SHP77 treated with DMSO at 0.1 percent for 48 hours (cell line): ENCODE results near the gene GCSAM.
A peak's percentile ranks its signal among the peaks of the same experiment; 100 is the strongest.

Source experiments
- DNase-seq: peaks from one replicate; lab custom pipeline; 2025; lab: John Stamatoyannopoulos, UW

The GCSAM gene, protein sequence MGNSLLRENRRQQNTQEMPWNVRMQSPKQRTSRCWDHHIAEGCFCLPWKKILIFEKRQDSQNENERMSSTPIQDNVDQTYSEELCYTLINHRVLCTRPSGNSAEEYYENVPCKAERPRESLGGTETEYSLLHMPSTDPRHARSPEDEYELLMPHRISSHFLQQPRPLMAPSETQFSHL

DNA sequence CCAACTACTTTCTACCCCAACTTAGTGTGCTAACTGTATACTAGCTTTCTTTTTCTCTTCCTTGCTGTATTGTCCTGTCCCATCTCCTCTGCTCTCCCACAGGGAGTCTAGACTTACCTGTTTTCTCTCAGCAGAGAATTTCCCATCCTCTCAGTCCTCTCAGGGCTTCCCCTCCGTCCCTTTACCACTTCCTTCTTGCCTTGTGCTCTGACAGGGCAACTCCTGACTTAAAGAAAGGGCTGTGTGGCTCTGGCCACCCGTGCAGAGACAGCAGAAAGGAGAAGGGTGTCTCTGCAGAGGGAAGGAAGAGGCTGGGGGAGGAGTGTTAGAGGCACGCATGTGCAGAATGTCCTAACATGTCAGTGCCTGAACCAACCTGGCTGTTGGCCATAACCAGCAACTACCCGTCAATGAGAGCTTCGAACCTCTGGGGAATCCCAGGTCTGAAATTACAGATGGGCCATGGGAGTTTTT lies at the start of gene GCSAM:
Gene GCSAM (minus strand): TSS at position 274 of the 474 bp plus-strand sequence. CDS start 128 bp downstream, at position 146.
- no peak for DNase-seq

DNA sequence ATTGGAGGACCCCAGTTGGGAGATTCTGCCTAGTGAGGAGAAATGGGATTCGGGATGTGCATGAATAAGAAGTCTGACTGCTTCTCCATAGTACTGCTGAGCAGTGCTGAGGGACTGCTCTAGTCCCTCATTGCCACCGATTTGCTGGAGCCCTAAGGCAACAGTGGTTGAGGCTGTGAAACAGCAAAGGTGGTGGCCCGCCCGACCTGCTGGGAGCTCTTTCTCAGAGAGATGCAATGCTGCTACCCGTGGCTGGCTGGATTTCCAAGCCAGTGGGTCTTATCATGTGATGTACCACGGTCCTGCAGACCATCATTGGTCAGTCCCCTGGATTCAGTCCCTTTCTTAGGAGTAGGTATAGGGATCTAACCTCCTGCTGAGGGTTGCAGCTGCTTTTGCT lies 42.6 kb upstream of the GCSAM start:
- DNase-seq: no peak

DNA sequence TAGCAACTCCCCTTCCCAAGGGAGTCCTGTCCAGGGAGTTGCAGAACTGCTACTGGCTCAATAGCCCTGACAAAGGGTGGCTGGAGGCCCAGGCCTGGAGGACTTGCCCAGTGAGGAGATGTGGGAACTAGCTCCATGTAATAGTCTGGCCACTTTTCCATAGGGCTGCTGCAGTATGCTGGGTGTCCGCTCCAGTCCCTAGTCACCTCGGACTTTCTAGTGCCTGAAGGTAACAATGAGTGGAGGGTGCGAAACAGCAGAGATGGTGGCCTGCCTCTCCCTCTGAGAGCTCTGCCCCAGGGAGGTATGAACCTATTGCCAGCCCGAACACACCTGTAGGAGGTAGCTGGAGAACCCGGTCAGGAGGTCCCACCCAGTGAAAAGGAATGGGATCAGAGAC lies 42.0 kb upstream of the GCSAM start:
- no peak for DNase-seq

DNA sequence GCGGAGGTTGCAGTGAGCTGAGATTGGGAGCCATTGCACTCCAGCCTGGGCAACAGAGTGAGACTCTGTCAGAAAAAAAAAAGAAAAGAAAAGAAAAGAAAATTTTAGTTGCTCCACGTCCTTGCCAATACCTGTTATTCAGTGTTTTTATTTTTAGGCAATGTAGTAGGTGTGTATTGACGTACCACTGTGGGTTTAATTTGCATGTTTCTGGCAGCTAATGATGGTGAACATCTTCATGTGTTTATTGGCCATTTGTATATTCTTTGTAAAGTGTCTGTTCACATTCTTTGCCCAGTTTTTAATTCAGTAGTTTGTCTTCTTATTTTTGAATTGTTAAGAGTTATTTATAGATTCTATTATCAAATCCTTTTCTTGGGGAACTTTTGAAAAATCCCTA lies 38.1 kb upstream of the GCSAM start:
- DNase-seq: no peak

DNA sequence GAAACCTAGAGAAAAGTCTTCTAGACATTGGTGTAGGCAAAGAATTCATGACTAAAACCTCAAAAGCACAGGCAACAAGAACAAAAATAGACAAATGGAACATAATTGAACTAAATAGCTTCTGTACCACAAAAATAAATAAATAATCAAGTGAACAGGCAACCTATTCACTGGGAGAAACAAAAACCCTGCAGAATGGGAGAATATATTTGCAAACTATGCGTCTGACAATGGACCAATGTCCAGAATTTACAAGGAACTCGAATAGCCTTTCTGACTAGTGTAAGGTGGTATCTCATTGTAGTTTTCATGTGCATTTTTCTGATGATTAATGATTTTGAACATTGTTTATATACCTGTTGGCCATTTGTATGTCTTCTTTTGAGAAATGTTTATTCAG lies 37.0 kb upstream of the GCSAM start:
- DNase-seq: no peak

DNA sequence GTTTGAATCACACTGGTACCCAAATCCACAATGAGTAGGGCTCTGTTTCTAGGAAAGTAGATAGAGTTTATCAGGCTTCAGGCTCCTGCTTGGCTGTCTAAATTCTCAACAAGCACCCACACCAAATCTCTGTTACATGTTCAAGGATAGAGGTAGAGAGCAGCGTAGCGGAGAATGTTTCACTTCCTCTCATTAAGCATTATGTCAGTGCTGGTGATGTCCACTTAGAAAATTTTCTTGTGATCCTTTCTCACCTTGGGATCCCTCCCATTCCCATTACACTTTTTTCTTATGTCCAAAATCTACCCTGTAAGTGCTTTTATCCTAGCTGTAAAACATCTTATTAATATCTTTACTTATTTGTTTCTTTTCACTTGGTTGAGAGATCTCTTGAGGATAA lies 34.7 kb upstream of the GCSAM start:
- no peak for DNase-seq

DNA sequence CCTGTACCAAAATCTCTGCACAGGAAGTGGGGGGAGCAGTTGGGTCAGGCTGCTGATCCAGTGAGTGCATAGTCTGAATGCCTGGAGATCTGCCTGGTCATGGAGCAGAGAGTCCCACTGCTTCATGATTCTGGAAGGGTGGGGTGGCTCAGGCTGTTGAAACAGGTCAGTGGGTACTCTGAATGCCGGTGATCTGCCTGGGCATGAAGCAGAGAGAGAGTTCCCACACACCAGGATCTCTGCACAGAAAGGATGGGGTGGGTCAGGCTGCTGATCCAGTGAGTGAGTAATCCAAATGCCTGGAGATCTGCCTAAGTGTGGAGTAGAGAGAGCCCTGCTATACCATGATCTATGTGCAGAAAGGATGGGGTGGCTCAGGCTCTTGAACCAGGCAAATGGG lies 16.1 kb upstream of the GCSAM start:
- DNase-seq: no peak

DNA sequence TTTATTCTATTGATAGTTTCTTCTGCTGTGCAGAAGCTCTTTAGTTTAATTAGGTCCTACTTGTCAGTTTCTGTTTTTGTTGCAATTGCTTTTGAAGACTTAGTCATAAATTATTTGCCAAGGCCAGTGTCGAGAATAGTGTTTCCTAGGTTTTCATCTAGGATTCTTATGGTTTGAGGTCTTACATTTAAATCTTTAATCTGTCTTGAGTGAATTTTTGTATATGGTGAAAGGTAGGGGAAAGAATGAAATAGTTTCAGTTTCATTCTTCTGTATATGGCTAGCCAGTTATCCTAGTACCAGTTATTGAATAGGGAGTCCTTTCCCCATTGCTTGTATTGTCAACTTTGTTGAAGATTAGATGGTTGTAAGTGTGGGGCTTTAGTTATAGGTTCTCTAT lies 10.6 kb upstream of the GCSAM start:
- DNase-seq: no peak

DNA sequence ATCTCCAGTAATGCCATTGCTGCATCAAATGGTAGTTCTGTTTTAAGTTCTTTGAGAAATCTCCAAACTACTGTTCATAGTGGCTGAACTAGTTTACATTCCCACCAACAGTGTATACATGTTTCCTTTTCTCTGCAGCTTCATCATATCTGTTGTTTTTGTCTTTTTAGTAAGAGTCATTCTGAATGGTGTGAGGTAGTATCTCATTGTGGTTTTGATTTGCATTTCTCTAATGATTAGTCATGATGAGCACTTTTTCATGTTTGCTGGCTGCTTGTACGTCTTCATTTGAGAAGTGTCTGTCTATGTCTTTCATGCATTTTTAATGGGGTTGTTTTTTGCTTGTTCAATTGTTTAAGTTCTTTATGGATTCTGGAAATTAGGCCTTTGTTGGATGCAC lies 10.2 kb upstream of the GCSAM start:
- DNase-seq: no peak

DNA sequence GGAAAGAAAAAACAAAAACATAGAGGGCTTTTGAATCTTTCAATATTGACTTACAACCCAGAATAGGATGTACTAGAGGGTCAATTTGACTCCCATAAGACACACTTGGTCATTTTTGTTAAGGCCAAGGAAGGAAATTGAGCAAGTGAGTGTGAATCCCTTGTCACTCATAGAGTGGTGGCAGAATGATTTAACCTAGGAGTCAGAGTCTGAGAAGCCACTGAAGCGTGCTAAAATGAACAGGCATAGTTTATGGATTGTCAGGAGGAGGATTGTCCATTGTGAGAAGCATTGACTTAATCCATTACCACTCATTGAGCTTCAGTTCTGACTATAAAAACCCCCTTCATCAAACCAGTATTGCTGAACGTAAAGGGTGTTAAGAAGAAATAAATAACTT lies 8.2 kb upstream of the GCSAM start:
- no peak for DNase-seq

DNA sequence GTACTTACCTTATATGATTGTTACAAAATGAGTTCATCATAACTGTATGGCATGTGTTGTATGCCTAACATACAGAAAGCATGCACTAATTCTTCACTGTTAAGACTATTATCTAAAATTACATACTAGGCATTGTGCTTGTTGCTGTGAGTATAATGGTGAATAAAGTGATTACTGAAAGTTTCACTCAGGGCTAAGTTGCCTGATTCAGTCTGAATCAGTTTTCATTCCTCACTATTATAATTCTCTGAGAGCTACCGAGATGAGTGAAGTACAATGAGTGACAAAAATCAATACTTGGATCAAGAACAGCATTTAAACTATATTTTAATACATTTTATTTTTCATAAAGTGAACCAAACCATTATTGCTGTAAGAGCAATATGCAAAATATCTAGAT lies 7.5 kb upstream of the GCSAM start:
- no peak for DNase-seq

DNA sequence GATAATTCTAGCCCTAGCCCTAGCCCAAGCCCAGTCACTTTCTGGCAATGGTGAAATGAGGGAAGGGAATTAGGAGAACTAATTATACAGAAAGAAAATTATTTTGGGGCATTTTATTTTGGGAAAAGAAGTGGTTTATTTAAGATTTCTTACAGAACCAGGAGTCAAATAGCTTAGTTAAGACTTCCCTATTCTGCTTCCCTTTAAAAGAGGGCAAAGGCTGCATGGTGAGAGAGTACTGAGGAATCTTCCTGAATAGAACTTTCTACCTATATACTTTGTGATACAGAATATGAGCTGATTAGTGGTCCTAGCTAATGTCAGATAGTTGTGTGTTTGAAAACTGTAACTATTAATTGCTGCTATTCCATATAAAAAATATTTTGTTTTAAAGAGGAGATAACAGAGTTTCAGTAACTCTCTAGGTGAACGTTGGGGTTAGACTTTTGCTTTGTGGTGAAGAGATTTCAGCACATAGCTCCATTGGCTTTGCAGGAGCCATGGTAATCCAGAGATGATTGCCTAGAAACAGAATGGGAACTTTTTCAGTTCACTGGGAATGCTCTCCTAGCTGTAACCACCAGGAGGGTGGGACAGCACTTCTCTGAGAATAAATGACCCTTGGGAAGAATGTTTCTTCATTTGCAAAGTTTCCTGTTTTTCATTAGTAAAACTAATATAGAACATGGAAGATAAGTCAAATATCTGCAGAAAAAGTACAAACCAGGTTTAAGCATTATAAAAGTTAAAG lies 5.3 kb upstream of the GCSAM start:
- no peak for DNase-seq

DNA sequence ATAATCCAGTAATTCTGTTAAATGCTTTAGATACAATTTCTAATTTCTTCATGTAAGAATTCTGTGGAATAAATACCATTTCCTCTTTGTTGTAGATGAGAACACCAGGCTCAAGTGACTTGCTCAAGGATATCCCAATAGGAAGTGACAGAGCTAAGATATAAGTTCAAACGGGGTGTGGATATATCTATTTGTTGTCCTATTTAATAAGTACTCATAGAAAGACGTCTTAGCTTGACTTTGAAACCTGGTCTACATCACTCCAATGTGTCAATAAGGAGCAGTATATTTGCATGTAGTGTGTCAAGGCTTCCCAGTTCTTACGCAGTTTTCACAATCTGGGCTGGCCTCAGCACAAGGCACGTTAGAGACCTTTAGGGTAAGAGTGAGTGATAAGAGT lies 4.7 kb upstream of the GCSAM start:
- no peak for DNase-seq

DNA sequence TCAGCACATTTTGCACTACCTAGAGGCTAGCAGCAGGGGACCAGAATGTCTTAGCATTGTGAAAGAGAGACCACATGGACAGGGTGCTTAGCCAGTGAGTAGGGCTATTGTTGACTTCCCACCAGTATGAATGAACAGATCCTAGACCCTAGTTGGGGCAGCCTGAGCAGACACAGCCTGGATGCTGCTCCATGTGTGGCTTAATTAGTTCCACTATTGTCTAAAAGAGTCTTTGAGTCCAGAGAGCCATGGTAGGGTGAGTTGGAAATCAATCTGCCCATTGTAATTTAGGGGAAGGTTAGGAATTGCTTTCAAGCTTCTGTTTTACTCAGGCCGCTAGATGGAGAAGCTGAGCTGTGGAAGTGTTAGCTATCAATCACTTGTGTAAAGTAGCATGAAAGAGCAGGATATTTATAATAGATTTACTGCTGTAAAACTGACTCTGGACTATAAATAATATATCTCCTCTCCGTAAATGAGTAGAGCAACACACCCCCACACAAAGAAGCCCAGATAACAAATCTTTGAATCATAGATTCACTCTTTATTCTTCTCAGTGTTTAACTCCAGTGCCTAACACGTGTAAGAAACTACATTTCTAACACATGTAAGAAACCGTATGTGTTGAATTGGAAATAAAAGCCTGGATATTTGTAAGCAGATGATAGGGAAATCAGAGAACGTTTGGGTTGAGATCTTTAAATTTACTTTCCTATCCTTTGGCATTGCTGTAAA lies 4.1 kb upstream of the GCSAM start:
- DNase-seq: peak; percentile 56

DNA sequence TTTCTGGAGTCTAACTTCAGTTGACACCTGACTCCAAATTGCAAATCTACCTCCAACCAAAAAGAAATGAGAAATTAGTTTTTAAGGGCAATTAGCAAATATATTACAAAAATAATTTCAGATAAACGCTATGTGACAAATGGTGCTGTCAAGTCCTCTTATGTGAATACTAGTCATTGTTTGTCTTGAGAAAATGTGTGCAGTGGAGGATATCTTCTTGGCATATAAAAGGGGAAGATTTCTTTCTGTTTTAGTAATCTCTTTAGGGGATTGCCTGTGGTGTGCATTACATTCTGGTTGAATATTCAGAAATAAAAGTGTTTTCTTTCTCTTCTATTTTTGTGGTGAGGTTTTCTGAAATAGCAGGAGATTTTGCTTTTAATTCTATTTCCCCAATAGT lies 3.0 kb upstream of the GCSAM start:
- DNase-seq: no peak

DNA sequence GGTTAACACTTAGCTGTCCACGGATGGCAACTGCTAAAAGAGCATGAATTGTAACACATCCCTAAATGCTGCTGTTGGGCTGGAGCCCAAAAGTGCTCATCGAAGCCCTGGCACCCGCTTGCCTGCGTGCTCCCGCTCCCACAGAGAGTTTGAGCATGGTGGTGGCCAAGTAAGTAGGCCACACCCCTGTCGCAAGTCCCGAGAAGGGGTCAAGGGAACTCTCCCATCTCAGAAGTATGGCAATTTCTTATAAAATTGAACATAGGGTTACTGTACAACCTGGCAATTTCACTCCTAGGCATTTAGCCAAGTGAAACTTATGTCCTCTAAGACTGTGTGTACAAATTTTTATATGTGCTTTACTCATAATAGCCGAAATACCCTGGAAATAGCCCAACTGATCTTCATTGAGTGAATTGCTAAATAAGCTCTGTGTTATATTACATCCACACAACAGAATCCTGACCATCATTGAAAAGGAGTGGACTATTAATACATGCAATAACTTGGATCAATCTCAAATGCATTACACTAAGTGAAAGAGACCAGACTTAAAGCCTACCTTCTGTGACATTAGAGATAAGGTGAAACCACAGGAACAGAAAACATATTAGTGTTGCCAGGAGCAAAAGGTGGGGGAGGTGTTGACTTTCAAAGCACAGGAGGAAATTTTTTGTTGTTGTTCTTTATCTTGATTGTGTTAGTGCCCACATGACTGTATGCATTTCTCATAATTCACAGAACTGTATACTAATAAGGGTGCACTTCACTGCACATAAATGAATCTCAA lies 1.5 kb upstream of the GCSAM start:
- DNase-seq: no peak

DNA sequence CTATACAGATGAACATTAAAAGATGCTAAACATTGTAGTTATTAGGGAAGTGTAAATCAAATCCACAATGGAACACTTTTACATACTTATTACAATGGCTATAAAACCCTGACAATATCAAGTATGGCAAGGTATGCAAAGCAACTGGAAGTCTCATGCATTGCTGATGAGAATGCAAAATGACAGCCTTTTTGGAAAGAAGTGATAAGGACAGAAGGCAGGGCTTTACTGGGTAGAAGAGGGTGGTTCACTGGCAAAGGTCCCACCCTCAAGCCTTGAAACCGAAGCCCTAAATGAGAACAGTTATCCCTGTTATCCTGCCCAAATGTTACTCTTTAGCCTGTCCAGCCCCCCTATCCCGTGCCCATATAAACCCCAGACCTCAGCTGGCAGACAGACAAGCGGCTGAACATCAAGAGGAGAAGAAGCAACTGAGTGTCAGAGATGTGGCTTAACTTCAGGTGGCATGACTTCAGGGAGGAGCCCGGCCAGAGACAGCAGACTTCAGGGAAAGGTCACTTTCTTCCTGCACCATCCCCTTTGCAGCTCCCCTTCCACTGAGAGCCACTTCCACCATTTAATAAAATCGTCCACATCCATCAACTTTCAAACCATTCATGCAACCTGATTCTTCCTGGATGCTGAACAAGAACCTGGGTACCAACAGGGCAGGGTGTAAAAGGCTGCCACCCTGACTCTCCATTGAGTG lies 732 bp upstream of the GCSAM start:
- DNase-seq: no peak

DNA sequence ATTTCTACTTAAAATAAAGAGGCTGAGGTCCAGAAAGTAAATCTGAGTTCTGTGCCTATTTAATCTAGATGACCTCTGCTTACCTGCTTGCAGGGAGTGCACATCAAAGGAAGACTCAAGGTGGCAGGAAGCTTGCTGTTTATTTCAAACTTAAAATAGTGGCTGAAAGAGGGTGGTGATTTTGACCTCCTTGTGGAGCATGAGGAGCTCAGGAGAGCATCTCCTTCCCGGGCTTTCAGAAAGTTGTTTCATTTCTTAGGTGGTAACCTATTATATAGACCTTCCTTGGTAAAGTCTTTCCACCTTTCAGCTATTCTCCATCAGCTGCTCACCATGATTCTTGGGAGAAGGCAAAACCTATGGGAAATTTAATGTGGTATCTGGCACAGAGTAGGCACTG lies 494 bp downstream of the GCSAM start:
- no peak for DNase-seq

DNA sequence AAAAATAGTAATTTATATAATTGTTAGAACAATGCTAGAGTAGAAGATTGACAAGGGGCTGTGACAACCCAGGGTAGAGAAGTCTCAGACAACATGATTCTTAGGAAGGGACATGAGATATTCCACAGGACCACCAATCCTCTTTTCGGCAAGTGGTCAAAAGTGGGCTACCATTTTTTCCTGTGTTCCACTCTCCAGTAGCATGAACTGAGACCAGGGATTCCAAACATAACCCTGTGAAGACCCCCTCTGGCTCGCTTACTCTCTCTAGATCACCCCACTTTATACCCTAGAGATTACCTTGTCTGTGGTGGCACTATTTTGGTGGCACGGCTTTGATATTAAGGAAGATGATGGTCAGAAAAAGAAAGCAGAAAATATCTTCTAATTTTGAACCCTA lies 960 bp downstream of the GCSAM start:
- DNase-seq: no peak

DNA sequence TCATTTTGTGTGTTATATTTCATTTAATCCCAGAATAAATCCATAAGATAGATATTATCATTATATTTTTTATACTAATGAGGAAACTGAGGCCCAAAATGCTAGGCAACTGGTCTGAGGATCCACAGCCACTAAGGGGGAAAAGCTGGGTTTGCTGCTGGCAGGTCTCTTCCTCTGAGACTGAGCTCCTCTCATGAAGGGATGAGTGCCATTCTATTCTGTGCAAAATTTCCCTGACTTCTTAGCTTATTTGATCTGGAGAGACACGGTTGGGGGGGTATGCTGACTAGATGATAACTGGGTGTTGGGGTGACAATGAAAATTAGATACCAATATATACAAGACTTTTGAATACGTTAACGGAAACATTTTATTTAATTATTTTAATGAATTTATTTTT lies 1.9 kb downstream of the GCSAM start:
- no peak for DNase-seq

DNA sequence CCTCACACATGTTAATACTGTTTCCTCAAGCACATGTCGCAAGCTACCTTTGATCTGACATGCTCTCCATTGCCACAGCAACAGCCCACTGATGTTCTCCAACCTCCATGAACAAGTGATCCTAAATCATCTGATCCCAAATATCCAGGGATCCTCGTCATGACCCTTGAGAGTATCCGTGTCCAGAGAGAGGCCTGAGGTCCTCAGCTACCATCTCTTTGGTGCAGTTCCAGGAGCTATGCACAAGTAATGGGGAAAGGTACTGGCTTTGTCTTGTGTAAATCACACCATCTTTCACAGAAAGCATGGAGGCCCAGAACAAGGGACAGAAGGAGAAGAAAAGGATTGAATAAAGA lies 2.4 kb downstream of the GCSAM start:
- DNase-seq: no peak
